ENCODE results near the gene GCKR. TPM values are rescaled to one million over a fixed set of nuclear protein-coding genes. Genes with fewer than 3 reads are reported as not detected.
"Not testable (repeated sequence)": the region's sequence is repeated elsewhere in the genome, so short reads cannot be mapped to it uniquely, and the experiment has no call there.

GCKR gene
- total RNA-seq, 1 experiment from 2014 or later, result not detected

DNA sequence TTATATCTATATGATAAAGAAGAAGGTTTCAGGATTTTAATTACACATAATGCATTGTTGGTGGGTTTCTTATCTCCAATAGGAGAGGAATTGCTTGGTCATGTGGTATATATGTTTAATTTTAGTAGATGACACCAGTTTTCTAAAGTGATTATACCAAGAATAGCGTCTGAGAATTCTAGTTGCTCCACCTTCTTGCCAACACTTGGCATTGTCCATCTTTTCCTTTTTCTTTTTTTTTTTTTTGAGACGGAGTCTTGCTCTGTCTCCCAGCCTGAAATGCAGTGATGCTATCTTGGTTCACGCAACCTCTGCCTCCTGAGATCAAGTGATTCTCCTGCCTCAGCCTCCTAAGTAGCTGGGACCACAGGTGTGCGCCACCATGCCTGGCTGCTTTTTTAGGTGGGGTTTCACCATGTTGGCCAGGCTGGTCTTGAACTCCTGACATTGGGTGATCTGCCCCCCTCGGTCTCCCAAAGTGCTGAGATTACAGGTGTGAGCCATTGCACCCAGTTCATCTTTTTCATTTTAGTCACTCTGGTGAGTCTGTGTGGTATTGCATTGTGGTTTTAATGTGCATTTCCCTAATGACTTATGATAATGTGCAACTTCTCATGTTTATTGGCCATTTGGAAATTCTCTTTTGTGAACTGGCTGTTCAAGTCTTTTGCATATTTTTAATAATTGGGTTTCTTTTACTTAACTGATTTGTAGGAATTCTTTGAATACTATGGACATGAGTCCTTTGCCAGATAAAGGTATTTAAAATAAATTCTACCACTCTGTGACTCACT is 48.9 kb downstream of the GCKR start:
- no peaks in the 10 kb centered on the region for H3K36me3 ChIP-seq
- H3K9me3 ChIP-seq, result no peaks in the 10 kb centered on the region
- DNase-seq, result no peak
- no peak overlapping the region for H3K4me3 ChIP-seq
- no peaks in the 10 kb centered on the region for H3K27me3 ChIP-seq

DNA sequence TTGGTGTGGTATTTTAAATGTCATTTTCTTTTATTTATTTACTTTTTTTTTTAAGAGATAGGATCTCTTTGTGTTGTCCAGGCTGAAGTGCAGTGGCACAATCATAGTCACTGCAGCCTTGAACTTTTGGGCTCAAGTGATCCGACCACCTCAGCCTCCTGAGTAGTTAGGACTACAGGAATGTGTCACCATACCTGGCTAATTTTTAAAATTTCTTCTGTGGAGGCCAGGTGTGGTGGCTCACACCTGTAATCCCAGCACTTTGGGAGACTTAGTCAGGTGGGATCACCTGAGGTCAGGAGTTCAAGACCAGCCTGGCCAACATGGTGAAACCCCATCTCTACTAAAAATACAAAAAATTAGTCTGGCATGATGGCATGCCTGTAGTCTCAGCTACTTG is 52.7 kb downstream of the GCKR start:
- Histone ChIP-seq H3K36me3 (no peaks in the 10 kb centered on the region), H3K9me3 (no peaks in the 10 kb centered on the region), H3K27me3 (peaks cover 6% of the 10 kb centered on the region; the same call in 1 of the 2 replicates), H3K4me3 (no peak overlapping the region)
- DNase-seq, result no peak

DNA sequence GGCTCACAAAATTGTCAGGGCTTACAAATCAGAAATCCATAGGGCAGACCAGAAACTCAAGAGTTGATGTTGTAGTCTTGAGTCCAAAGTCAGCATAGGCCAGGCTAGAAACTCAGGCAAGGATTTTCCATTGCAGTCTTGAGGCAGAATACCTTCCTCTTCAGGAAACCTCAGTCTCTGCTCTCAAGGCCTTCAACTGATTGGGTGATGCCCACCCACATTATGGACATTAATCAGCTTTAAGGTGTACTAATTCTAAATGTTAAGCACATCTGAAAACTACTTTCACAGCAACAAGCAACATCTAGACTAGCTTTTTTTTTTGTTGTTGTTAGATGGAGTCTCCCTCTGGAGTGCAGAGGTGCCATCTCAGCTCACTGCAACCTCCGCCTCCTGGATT is 54.9 kb downstream of the GCKR start:
- no peak overlapping the region for H3K4me3 ChIP-seq

DNA sequence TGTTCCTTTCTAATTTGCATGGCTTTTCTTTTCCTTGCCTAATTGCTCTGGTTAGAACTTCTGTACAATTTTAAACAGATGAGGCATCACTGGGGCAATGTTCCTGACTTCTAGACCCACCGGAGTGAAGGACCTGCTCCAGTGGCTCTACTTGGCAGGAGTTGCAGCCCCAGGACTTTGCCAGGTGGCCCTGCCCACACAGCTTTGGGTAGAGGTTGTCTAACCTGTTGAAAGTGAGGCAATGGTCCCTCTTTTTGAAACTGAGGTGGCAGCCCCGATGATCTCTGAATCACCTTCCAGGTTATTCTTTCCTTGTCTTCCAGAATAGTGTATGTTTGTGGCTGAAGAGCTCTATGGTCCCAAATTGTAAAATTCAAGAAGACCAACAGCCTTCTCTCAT is 56.3 kb downstream of the GCKR start:
- DNase-seq, result no peak
- H3K9me3 ChIP-seq, result no peaks in the 10 kb centered on the region

More for the DNA sequence above, 54.9 kb downstream of the GCKR start:
- Histone ChIP-seq H3K27me3 (peaks cover 6% of the 10 kb centered on the region; the same call in 1 of the 2 replicates), H3K9me3 (no peaks in the 10 kb centered on the region), H3K36me3 (no peaks in the 10 kb centered on the region)
- DNase-seq, result no peak

DNA sequence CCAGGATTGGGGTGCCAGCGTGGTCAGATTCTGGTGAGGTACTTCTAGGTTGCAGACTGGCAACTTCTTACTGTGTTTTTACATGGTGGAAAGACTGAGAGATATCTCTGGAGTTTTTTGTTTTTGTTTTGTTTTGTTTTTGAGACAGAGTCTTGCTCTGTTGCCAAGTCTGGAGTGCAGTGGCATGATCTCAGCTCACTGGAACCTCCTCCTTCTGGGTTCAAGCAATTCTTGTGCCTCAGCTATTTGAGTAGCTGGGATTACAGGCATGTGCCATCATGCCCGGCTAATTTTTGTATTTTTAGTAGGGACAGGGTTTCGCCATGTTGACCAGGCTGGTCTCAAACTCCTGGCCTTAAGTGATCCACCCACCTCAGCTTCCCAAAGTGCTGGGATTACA is 57.8 kb downstream of the GCKR start:
- H3K9me3 ChIP-seq, H3K36me3 ChIP-seq, DNase-seq, H3K4me3 ChIP-seq: not testable (repeated sequence)
- peaks cover 11% of the 10 kb centered on the region; the same call in 1 of the 2 replicates for H3K27me3 ChIP-seq

More for the DNA sequence above, 56.3 kb downstream of the GCKR start:
- Histone ChIP-seq H3K27me3 (peaks cover 6% of the 10 kb centered on the region; the same call in 1 of the 2 replicates), H3K4me3 (no peak overlapping the region), H3K36me3 (no peaks in the 10 kb centered on the region)

DNA sequence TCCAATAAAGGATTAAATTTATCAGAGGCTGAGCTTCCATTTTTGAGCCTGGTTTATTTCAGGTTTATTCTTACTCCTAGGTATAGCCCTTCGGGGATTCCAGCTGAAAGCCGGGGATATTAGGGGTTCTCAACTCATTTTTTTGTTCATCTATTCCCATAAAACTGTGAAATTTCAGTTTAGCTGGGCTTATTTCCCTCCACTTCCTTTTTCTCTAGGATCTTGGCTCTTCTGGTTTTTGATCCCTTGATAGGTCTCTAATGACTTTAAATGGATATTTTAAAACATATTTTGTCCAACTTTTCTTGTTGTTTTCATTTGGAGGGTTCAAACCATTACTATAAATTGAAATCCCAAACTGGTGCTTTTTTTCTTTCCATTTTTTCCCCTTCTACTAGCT is 62.6 kb downstream of the GCKR start:
- no peak for DNase-seq
- H3K27me3 ChIP-seq, result peaks cover 7% of the 10 kb centered on the region; the same call in 1 of the 2 replicates
- no peaks in the 10 kb centered on the region for H3K36me3 ChIP-seq
- H3K4me3 ChIP-seq, result peak overlapping the region; percentile 11; the same call in 1 of the 2 replicates
- H3K9me3 ChIP-seq, result no peaks in the 10 kb centered on the region

DNA sequence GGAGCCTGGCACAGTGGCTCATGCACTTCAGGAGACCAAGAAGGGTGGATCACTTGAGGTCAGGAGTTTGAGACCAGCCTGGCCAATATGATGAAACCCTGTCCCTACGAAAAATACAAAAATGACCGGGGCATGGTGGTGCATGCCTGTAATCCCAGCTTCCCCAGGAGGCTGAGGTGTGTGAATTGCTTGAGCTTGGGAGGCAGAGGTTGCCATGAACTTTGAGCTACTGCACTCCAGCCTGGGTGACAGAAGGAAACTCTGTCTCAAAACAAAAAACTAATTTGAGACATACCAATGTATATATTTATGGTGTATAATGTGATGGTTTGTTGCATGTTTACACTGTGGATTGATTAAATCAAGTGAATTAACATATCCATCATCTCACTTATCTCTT is 64.4 kb downstream of the GCKR start:
- no peak for DNase-seq
- no peaks in the 10 kb centered on the region for H3K9me3 ChIP-seq
- H3K36me3 ChIP-seq, result no peaks in the 10 kb centered on the region
- H3K4me3 ChIP-seq, result no peak overlapping the region
- H3K27me3 ChIP-seq, result peaks cover 7% of the 10 kb centered on the region; the same call in 1 of the 2 replicates

DNA sequence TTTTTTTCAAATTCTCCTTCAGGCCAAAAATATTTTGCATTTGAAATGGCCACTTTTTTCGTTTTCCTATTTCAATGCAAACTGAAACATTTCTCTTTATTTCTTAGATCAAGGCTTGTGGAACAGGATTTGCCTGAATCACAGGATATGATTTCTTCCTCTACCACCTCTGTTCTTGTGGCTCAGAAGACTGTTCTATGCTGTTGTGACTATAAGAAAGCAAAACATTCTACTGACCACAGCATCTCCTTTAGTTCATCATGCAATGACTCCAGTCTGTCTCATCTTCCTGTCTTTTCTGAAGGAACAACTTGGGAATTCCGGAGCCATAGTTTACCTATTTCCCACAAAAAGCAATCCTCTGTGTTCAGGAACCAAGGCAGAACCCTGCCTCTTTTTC is 70.0 kb downstream of the GCKR start:
- no peaks in the 10 kb centered on the region for H3K9me3 ChIP-seq
- no peaks in the 10 kb centered on the region for H3K27me3 ChIP-seq
- no peak overlapping the region for H3K4me3 ChIP-seq
- no peaks in the 10 kb centered on the region for H3K36me3 ChIP-seq
- no peak for DNase-seq

DNA sequence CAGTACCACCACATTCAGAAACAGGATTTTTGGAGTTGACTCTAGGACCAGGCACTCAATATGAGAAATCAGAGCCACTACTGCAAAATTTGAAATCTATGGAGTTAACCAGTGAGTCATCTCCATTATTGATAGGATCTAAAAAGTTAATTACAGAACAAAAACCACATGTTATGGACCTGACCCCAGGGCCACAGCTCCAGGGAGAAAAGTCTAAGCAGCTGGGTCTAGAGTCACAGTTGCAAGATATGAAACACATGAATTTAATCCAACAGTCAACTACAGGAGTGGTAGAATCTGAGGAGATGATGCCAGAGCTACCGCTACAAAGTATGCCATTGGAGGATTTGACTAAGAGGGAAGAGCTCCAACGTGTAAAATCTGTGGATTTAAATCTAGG is 72.8 kb downstream of the GCKR start:
- Histone ChIP-seq H3K36me3 (no peaks in the 10 kb centered on the region), H3K27me3 (no peaks in the 10 kb centered on the region), H3K9me3 (no peaks in the 10 kb centered on the region), H3K4me3 (no peak overlapping the region)
- DNase-seq, result no peak

DNA sequence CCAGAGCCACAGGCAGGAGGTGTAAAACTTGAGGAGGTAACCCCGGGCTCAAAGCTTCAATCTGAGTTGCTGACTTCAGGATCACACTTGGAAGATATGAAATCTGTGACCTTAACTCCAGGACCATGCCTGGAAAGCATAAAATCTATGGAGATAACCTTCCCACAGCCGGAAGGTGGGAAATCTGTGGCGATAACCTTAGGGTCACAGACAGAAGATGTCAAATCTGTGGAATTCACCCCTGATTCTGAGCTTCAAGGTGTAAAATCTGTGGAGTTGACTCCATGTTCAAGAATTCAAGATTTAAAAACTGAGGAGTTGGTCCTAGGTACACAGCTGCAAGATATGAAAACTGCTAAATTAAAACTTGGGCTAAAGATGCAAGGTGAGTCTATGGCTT is 74.6 kb downstream of the GCKR start:
- Histone ChIP-seq H3K9me3 (no peaks in the 10 kb centered on the region), H3K36me3 (no peaks in the 10 kb centered on the region), H3K27me3 (no peaks in the 10 kb centered on the region), H3K4me3 (no peak overlapping the region)
- DNase-seq, result no peak

DNA sequence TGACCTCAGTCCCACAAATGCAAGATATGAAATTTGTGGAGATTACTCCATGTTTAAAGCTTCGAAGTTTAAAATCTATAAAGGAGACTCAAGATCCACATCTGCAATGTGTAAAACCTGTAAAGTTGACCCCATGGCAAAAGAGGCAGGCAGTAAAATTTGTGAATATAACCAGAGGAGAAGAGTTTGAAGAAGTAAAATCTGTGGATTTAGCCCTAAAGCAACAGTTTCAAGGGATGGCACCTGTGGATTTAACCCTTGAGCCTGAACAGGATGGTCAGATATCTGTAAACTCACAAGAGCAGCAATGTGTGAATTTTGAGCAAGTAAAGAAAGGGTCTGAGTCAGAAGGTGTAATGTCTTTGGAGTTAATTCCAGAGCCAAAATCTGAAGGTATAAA is 75.0 kb downstream of the GCKR start:
- Histone ChIP-seq H3K36me3 (no peaks in the 10 kb centered on the region), H3K9me3 (no peaks in the 10 kb centered on the region), H3K27me3 (no peaks in the 10 kb centered on the region), H3K4me3 (no peak overlapping the region)
- no peak for DNase-seq

DNA sequence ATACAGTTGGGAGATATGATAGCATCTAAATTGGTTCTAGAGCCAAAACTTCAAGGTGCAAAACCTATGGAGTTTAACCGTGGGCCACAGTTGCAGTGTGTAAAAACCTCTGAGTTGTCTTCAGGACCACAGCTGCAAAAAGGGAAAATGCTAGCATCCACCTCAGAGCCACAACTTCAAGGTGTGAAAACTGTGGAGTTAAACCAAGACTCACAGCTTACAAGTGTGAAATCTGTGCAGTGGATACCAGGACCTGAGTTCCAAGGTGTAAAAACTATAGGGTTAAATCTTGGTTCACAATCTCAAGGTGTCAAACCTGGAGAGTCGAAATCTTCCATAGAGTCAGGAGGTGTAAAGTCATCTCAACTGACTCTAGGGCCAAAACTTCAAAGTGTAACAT is 75.8 kb downstream of the GCKR start:
- no peak for DNase-seq

DNA sequence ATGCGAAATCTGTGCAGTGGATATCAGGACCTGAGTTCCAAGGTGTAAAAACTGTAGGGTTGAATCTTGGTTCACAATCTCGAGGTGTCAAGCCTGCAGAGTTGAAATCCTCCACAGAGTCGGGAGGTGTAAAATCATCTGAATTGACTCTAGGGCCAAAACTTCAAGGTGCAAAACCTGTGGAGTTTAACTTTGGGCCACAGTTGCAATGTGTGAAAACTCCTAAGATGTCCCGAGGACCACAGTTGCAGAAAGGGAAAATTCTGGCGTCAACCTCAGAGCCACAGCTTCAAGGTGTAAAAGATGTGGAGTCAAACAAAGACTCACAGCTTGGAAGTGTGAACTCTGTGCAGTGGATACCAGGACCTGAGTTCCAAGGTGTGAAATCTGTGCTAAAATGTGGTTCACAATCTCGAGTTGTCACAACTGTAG is 76.4 kb downstream of the GCKR start:
- H3K4me3 ChIP-seq, result no peak overlapping the region
- H3K9me3 ChIP-seq, result no peaks in the 10 kb centered on the region
- no peaks in the 10 kb centered on the region for H3K27me3 ChIP-seq
- no peak for DNase-seq
- H3K36me3 ChIP-seq, result no peaks in the 10 kb centered on the region

More for the DNA sequence above, 75.8 kb downstream of the GCKR start:
- H3K4me3 ChIP-seq, result no peak overlapping the region
- no peaks in the 10 kb centered on the region for H3K9me3 ChIP-seq
- H3K36me3 ChIP-seq, result no peaks in the 10 kb centered on the region
- H3K27me3 ChIP-seq, result no peaks in the 10 kb centered on the region

Other genes with a start within 250 kb of the GCKR start
- not detected in 2 replicates for gene SLC30A3, start 233.8 kb upstream of the GCKR start, total RNA-seq (2014; rRNA removed; shearing (Covaris generic); ENCODE audit: low replicate concordance)
- gene DNAJC5G, start 221.4 kb upstream of the GCKR start, total RNA-seq (2014; rRNA removed; shearing (Covaris generic); ENCODE audit: low replicate concordance), result not detected in 2 replicates
- gene TRIM54, start 214.4 kb upstream of the GCKR start, total RNA-seq (2014; rRNA removed; shearing (Covaris generic); ENCODE audit: low replicate concordance), result 2.1 TPM in 1 of 2 replicates, not detected in the other
- gene UCN, start 188.4 kb upstream of the GCKR start, total RNA-seq (2014; rRNA removed; shearing (Covaris generic); ENCODE audit: low replicate concordance), result 1.3 TPM in 1 of 2 replicates, not detected in the other
- 66.5 and 72.4 TPM in 2 replicates for gene MPV17, start 173.7 kb upstream of the GCKR start, total RNA-seq (2014; rRNA removed; shearing (Covaris generic); ENCODE audit: low replicate concordance)
- 53.5 and 56.5 TPM in 2 replicates for gene GTF3C2, start 140.1 kb upstream of the GCKR start, total RNA-seq (2014; rRNA removed; shearing (Covaris generic); ENCODE audit: low replicate concordance)
- gene EIF2B4, start 126.5 kb upstream of the GCKR start, total RNA-seq (2014; rRNA removed; shearing (Covaris generic); ENCODE audit: low replicate concordance), result 33.6 and 48.0 TPM in 2 replicates
- 195 and 280 TPM in 2 replicates for gene SNX17, start 126.2 kb upstream of the GCKR start, total RNA-seq (2014; rRNA removed; shearing (Covaris generic); ENCODE audit: low replicate concordance)
- gene ZNF513, start 116.1 kb upstream of the GCKR start, total RNA-seq (2014; rRNA removed; shearing (Covaris generic); ENCODE audit: low replicate concordance), result 0.74 and 6.5 TPM in 2 replicates
- gene PPM1G, start 87.2 kb upstream of the GCKR start, total RNA-seq (2014; rRNA removed; shearing (Covaris generic); ENCODE audit: low replicate concordance), result 139 and 145 TPM in 2 replicates
- 150 and 154 TPM in 2 replicates for gene NRBP1, start 68.2 kb upstream of the GCKR start, total RNA-seq (2014; rRNA removed; shearing (Covaris generic); ENCODE audit: low replicate concordance)
- not detected in 2 replicates for gene KRTCAP3, start 54.5 kb upstream of the GCKR start, total RNA-seq (2014; rRNA removed; shearing (Covaris generic); ENCODE audit: low replicate concordance)
- gene IFT172, start 7.1 kb upstream of the GCKR start, total RNA-seq (2014; rRNA removed; shearing (Covaris generic); ENCODE audit: low replicate concordance), result 8.7 and 40.1 TPM in 2 replicates
- gene FNDC4, start 1.6 kb upstream of the GCKR start, total RNA-seq (2014; rRNA removed; shearing (Covaris generic); ENCODE audit: low replicate concordance), result 0.53 TPM in 1 of 2 replicates, not detected in the other
- gene ZNF512, start 86.2 kb downstream of the GCKR start, total RNA-seq (2014; rRNA removed; shearing (Covaris generic); ENCODE audit: low replicate concordance), result 31.4 and 50.2 TPM in 2 replicates
- 1.2 and 3.3 TPM in 2 replicates for gene CCDC121, start 132.2 kb downstream of the GCKR start, total RNA-seq (2014; rRNA removed; shearing (Covaris generic); ENCODE audit: low replicate concordance)
- gene GPN1, start 132.2 kb downstream of the GCKR start, total RNA-seq (2014; rRNA removed; shearing (Covaris generic); ENCODE audit: low replicate concordance), result 34.2 and 49.6 TPM in 2 replicates
- gene SUPT7L, start 166.8 kb downstream of the GCKR start, total RNA-seq (2014; rRNA removed; shearing (Covaris generic); ENCODE audit: low replicate concordance), result 11.3 and 14.7 TPM in 2 replicates
- gene SLC4A1AP, start 167.1 kb downstream of the GCKR start, total RNA-seq (2014; rRNA removed; shearing (Covaris generic); ENCODE audit: low replicate concordance), result 27.1 and 37.8 TPM in 2 replicates

Data from MG63 (cell line).